Measurements from ENCODE around the gene TEX9.

- TF ChIP-seq CTCF (IDR thresholded peaks at IDR 0.05) (no peak), POLR2A (IDR thresholded peaks at IDR 0.05) (no peak), POLR2AphosphoS5 (IDR thresholded peaks at IDR 0.05) (no peak)
These were observed 99.8 kb downstream of the TEX9 start, which contains the start of gene MNS1 for GRCh38 chr15:56464893-56465520.

Data from gastroesophageal sphincter (tissue), 3 donors.